ENCODE results near the gene TRAF3IP1.

The TRAF3IP1 gene

DNA sequence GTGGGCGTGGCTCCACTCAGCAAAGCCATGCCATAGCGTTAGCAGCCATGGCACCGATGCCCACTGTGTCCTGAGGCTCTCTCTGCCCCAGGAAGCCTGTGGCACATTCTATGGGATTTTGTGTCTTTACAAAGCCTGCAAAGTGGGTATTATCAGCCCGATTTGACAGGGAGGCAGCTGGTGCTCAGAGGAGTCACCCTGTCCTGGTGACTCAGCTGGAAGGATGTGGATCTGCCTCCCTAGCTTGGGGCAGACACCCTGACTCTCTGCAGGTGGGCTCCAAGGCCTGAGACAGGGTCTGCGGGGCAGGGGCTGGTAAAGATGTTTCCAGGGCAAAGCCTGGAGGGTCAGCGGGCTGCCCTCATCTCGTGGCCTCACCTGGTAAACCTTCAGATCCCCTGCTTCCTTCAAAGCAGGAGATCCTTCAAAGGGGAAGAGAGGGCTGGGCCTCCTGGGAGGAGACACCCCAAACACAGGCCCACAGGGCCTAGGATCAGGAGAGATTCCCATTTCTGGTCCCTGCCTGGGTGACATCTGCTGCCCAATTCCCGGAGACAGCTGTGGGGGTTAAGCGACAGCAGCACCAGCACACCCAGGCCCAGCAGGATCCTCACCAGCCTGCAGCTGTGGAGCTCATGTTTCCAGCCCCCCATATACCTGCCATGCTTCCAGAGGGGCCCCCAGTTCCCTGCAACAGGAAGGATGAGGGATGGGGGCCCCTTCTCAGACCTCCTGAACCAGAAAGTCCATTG lies 103.4 kb downstream of the TRAF3IP1 start:
- TF ChIP-seq GATA3 (IDR thresholded peaks at IDR 0.05; ENCODE audit: low read depth, low read length) (no peak), GATA2 (IDR thresholded peaks at IDR 0.05; ENCODE audit: low read depth, low read length) (no peak)

DNA sequence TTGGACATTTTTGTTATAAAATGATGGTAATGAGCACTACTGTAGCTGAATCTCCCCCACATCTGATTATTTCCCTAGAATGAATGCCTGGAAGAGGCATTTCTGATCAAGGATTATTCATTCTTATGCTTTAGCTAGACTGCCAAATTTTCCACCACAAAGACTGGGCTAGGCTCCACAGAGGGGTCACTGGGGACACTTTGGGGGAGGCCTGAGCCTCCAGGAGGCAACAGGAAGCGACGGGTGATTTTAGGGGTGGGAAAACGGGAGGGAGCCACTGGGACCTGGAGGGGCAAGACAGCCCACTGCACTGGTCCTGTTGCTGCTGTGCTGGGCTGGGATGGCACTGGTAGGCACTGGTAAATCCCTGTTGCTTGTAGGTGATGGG lies 104.0 kb downstream of the TRAF3IP1 start:
- no peak for TF ChIP-seq GATA3 (IDR thresholded peaks at IDR 0.05; ENCODE audit: low read depth, low read length)
- TF ChIP-seq GATA2 (IDR thresholded peaks at IDR 0.05; ENCODE audit: low read depth, low read length), result no peak

DNA sequence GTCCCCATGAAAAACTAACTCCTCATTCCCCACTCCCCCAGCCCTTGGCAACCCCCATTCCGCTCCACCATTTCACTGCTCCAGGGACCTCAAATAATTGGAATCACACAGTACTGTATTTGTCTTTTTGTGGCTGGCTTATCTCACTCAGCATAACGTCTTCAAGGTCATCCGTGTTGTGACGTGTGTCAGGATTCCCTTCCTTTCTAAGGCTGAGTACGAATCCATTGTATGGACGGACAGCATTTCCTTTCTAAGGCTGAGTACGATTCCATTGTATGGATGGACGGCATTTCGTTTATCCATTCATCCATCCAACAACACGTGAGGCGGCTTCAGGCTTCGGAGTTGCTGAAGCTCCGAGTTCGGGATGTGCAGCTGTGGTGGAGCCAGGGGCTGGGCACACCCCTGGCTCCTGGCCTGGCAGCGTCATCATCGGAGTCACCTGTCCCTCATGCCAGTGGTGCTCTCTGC lies 105.2 kb downstream of the TRAF3IP1 start:
- TF ChIP-seq GATA3 (IDR thresholded peaks at IDR 0.05; ENCODE audit: low read depth, low read length) (no peak), GATA2 (IDR thresholded peaks at IDR 0.05; ENCODE audit: low read depth, low read length) (no peak)

DNA sequence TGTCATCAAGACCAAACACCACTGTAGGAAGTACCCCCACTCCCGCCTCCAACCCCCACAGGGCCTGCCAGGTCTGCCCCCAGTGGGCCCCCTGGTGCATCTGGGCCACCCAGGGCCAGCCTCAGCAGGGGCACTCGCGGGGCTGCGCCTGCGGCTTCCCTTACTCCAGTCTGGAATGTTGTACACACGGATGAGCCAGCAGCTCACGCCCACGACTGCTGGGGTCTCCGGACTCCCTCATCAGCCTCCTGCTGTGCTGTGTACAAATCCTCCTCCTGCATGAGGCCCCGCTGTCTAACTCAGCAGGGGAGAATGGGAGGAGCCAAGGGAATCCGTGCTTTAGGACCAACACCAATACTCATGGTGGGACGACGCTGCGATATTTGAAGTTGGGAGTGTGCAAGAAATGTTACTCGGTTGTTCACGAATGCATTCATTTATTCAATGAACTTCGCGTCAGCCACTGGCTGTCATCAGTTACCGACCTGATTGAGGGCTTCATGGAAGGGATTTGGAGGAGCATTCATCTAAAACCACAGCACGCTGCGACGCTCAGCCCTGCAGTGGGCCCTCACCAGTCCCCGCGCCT lies 105.8 kb downstream of the TRAF3IP1 start:
- TF ChIP-seq GATA3 (IDR thresholded peaks at IDR 0.05; ENCODE audit: low read depth, low read length) (no peak), GATA2 (IDR thresholded peaks at IDR 0.05; ENCODE audit: low read depth, low read length) (no peak)

DNA sequence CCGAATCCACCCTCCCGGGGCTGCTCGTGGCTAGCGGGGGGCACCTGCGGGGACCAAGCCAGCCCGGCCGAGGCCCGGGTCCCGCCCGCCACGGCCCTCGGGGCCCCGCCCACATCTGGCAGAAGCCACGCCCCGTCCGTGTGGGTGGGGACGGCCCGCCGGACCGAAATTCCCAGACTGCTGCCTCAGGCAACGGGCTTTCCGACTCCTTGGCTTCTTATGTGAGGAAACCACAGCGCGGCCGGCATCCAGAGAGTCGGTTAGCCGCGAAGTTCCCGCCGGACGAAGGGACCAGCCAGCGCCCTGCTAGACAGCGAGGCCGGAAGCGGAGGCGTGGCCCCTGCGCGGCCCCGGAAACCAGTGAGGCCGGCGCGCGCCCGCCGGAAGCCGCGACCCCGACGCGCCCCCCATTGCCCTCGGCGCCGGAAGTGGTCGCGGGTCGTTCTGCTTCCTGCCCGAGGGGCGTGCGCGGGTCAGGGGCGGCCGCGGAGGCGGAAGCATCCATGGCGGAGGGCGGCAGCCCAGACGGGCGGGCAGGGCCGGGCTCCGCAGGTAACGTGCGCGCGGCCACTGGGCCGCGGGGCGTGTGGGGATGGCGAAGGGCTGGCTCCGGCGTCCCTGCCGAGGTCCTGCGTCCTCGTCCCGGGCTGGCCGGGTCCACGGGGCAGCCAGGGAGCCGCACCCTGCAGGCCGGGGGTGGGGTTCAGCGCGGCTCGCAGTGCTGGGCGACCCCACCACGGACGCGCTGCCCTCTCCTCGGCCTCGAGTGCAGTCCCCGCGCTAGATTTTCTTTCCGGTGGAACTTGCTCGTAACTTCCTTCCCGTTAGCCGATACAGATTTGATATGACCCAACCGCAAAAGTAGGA lies 106.5 kb downstream of the TRAF3IP1 start, which contains the start of gene ASB1:
TSS of gene ASB1 (plus strand) at position 360 of the 867 bp plus-strand sequence. CDS start at position 504, 144 bp downstream.
- TF ChIP-seq GATA3 (IDR thresholded peaks at IDR 0.05; ENCODE audit: low read depth, low read length) (no peak), GATA2 (IDR thresholded peaks at IDR 0.05; ENCODE audit: low read depth, low read length) (no peak)

DNA sequence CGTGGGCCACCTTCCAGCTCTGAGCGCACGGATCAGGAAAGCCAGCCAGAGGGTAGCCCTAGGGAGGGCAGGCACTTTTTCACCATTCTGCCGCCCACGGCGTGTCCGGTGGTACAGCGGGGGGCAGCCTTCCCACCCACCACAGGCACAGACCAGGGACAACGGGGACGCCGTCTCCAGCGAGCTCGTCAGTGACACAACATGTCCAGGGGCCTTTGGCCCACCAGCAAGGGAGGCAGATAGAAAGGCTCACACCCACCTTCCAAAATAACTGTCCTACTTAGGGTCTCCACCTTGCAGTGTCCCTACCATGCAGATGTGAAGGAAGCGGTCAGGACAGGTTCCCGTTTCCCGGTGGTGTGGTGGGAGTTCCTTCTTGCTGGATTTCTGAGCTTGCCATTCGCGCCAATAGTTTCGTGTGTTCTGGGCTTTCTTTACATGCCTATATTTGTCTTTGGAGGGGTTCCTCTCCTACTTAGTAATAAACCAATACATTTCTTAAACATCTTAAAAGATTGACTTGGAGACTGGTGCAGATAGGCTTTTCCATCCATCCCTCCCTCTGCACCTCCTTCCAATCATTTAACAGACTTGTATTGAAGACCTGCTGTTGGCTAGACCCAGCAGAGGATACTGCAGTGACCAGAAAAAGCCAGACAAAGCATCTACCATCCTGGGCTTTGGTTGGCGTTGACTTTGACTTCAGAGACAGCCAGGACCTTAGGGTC lies 107.3 kb downstream of the TRAF3IP1 start:
- TF ChIP-seq GATA2 (IDR thresholded peaks at IDR 0.05; ENCODE audit: low read depth, low read length) (no peak), GATA3 (IDR thresholded peaks at IDR 0.05; ENCODE audit: low read depth, low read length) (no peak)

DNA sequence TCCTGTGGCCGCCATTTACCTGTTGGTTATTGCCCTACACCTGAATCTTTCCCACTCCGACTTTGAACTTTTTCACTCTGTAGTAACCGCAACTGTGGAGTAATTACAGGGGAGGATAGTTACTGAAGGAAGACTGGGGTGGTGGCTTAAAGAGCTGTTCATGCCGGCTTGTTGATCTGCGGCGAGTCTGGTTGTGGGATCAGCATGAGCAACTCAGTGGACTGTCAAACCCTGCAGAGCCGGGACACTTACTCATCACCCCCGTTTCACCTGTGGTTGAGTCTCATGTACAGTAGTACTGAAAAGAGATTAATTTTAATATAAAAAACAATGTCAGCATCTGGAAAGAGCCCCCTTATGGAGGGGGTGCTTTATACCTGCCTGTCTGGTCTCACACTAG lies 108.5 kb downstream of the TRAF3IP1 start:
- TF ChIP-seq GATA3 (IDR thresholded peaks at IDR 0.05; ENCODE audit: low read depth, low read length), result no peak
- TF ChIP-seq GATA2 (IDR thresholded peaks at IDR 0.05; ENCODE audit: low read depth, low read length), result no peak

DNA sequence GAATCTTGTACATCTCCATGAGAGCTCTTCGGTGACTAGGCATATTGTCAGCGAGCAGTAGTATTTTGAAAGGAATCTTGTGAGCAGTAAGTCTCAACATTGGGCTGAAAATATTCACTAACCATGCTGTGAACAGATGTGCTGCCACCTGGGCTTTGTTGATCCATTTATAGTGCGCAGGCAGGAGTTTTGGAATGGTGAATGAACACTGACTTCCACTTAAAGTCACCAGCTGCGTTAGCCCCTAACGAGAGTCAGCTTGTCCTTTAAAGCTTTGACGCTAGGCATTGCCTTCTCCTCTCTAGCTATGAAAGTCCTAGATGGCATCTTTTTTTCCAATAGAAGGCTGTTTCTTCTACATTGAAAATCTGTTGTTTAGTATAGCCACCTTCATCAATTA lies 110.5 kb downstream of the TRAF3IP1 start:
- no peak for TF ChIP-seq GATA2 (IDR thresholded peaks at IDR 0.05; ENCODE audit: low read depth, low read length)
- TF ChIP-seq GATA3 (IDR thresholded peaks at IDR 0.05; ENCODE audit: low read depth, low read length), result no peak

DNA sequence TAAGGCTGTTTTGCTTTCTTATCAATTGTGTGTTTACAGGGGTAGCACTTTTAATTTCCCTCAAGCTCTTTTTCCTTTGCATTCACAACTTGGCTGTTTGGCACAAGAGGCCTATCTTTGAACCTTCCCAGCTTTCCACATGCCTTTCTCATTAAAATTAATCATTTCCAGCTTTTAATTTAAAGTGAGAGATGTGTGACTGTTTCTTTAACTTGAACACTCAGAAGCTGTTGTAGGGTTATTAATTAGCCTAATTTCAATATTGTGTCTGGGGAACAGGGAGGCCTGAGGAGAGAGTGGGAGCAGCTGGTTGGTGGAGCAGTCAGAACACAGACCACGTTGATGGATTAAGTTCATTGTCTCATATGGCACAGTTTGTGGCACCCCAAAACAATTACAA lies 111.1 kb downstream of the TRAF3IP1 start:
- TF ChIP-seq GATA2 (IDR thresholded peaks at IDR 0.05; ENCODE audit: low read depth, low read length) (no peak), GATA3 (IDR thresholded peaks at IDR 0.05; ENCODE audit: low read depth, low read length) (no peak)

DNA sequence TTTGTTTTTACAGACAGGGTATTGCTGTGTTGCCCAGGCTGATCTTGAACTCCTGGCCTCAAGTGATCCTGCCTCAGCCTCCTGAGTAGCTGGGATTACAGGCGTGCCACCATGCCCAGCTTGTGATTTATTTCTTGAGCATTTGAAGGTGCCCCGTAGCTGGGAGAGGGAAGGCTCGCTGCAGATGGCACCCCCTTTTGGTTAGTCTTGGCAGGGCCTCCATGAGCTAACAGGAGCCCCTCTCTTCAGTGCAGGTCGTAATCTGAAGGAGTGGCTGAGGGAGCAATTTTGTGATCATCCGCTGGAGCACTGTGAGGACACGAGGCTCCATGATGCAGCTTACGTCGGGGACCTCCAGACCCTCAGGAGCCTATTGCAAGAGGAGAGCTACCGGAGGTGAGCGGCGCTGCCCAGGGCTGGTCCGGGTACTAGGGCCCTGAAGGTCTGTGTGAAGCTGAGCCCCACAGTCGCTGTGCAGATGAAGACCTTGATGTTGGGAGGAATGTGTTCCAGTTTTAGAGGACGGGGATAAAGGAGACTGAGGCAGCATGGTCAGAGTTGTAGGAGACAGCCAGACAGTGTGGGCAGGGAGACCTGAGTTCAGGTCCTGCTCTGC lies 113.1 kb downstream of the TRAF3IP1 start:
- TF ChIP-seq GATA2 (IDR thresholded peaks at IDR 0.05; ENCODE audit: low read depth, low read length) (no peak), GATA3 (IDR thresholded peaks at IDR 0.05; ENCODE audit: low read depth, low read length) (no peak)

DNA sequence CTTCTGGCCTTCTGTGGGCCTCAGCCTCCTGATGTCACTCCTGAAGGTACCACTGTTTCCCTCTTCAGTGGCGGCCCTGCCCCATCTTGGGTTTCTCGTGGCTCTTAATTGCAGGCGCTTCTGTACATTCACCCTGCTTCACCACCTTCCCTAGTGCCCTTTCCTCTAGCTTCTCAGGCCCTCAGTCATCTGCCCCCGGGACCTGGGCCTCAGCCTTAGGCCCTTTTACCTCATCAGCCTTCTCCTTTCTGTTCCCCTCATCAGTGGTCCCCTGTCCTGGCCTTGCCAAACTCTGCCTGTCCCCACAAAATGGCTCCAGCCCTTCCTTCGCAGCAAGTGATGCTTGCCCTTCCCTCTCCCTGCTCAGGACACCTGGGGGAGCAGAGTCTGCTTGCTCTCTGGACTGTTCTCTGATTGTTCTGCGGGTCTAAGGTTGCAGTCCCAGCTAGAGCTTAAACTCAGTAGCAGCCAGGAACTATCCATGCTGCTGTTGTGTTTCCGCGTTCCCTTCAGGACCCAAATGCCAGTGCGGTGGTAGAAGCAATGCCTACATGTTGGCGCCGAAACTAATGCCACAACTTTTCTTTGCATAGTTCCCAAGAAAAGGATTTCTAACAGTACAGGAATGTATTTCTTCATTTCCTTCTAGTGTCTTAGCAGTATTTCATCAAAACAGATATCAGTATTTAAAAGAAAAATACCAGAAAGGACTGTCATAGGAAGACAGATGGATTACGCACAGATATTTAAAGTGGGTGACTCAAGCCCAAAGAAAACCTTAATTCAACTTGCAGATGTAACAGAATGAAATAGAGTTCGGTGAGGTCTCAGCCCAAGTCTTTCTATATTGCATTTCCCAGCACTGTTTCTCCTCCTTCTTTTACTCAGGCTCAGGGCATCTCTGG lies 113.9 kb downstream of the TRAF3IP1 start:
- TF ChIP-seq GATA2 (IDR thresholded peaks at IDR 0.05; ENCODE audit: low read depth, low read length) (no peak), GATA3 (IDR thresholded peaks at IDR 0.05; ENCODE audit: low read depth, low read length) (no peak)
